Endothelial cell of umbilical vein (primary cell): Measurements from ENCODE around the gene AUTS2. TPM values are rescaled to one million over a fixed set of nuclear protein-coding genes. Genes with fewer than 3 reads are reported as not detected.

ENCODE experiments used
- BruUV-seq: library from RNA; stranded (reverse); fragments of 400-500 nt; replicated peaks from 2 replicates; lab custom pipeline; 2021; lab: Mats Ljungman, UMichigan
- CTCF ChIA-PET: fragments of 300-600, 350-600 bp; sonication (Branson Sonifier 250); formaldehyde crosslinking; loops from one replicate; lab custom pipeline; 2021; ENCODE audit warnings: antibody characterized with exemption, inconsistent platforms; lab: Charles Lee
- POLR2A ChIA-PET: fragments of 300-600, 350-600 bp; sonication (Branson Sonifier 250); formaldehyde crosslinking; loops from one replicate; lab custom pipeline; 2021; ENCODE audit warnings: antibody characterized with exemption, inconsistent platforms; lab: Charles Lee
- DNase-seq: peaks from one replicate; pipeline ENCODE4 v3.0.0-alpha.2; 2011; ENCODE audit warnings: low read depth, low spot score
- FAIRE-seq: peaks from 2 replicates; lab custom pipeline; 2011; peaks lifted over from hg19 to GRCh38; lab: Jason Lieb, UNC
- H2AFZ ChIP-seq: 2 replicates; pipeline ENCODE4 v1.6.0; 2012; ENCODE audit warnings: low read depth, low read length, control low read depth, inconsistent platforms
- H3K27ac ChIP-seq: 2 replicates; pipeline ENCODE4 v1.5.1; 2011; ENCODE audit warnings: low read depth, mild to moderate bottlenecking, control low read depth, low read length, moderate library complexity; ENCODE audit not compliant: insufficient read depth
- H3K27me3 ChIP-seq, 2 experiments: 2 replicates each; pipeline versions ENCODE4 v1.6.0 to v1.6.1; 2011; ENCODE audit warnings: low read length in 2 of 2, mixed read lengths in 1 of 2; ENCODE audit not compliant: control insufficient read depth in 2 of 2, insufficient read depth in 2 of 2
- H3K36me3 ChIP-seq, 2 experiments: 2 replicates in 1 of 2; 3 replicates in 1 of 2; pipeline ENCODE4 v1.5.1; 2011; ENCODE audit warnings: low read length in 2 of 2, mild to moderate bottlenecking in 1 of 2, moderate library complexity in 1 of 2; ENCODE audit not compliant: control insufficient read depth in 2 of 2, insufficient read depth in 2 of 2; ENCODE audit errors: extremely low read depth in 1 of 2
- H3K4me1 ChIP-seq: 3 replicates; pipeline ENCODE4 v1.5.1; 2011; ENCODE audit warnings: mild to moderate bottlenecking, low read length; ENCODE audit not compliant: control insufficient read depth, insufficient read depth; ENCODE audit errors: extremely low read depth
- H3K4me2 ChIP-seq: 2 replicates; pipeline ENCODE4 v1.6.1; 2011; ENCODE audit warnings: low read length, control low read depth, mixed read lengths; ENCODE audit not compliant: insufficient read depth
- H3K4me3 ChIP-seq, 3 experiments: fragments of 200-600 bp in 1 of 3; sonication (generic), shearing (Covaris generic) in 1 of 3; replicated peaks in 1 of 3; 2 replicates each; pipeline ENCODE4 v1.5.1; 2011 to 2016; ENCODE audit warnings: control low read depth in 3 of 3, low read length in 3 of 3, mild to moderate bottlenecking in 2 of 3, inconsistent platforms in 1 of 3, low read depth in 1 of 3, moderate library complexity in 1 of 3; ENCODE audit not compliant: insufficient read depth in 1 of 3
- H3K79me2 ChIP-seq: 2 replicates; pipeline ENCODE4 v1.6.0; 2012; ENCODE audit warnings: low read length, inconsistent platforms; ENCODE audit not compliant: control insufficient read depth, insufficient read depth
- H3K9ac ChIP-seq: replicated peaks from 2 replicates; pipeline ENCODE3; 2011; ENCODE audit warnings: low read length, control low read depth; ENCODE audit not compliant: insufficient read depth; ENCODE audit errors: extremely low read depth
- H3K9me1 ChIP-seq: replicated peaks from 3 replicates; pipeline ENCODE4 v1.6.0; 2011; ENCODE audit warnings: mild to moderate bottlenecking, low read length; ENCODE audit not compliant: control insufficient read depth, insufficient read depth; ENCODE audit errors: extremely low read depth
- H3K9me3 ChIP-seq: replicated peaks from 2 replicates; pipeline ENCODE4 v1.5.1; 2012; ENCODE audit warnings: low read length, inconsistent platforms; ENCODE audit not compliant: control insufficient read depth, insufficient read depth
- H4K20me1 ChIP-seq: replicated peaks from 2 replicates; pipeline ENCODE3; 2011; ENCODE audit warnings: mild to moderate bottlenecking, low read length; ENCODE audit not compliant: control insufficient read depth, insufficient read depth; ENCODE audit errors: extremely low read depth
- CTCF ChIP-seq, 2 donors: IDR thresholded peaks; 1 replicate in 1 of 2; 2 replicates in 1 of 2; pipeline ENCODE4 v1.5.1; 2011; ENCODE audit warnings: low read length in 2 of 2, mild to moderate bottlenecking in 2 of 2, moderate library complexity in 2 of 2, control low read depth in 1 of 2, inconsistent platforms in 1 of 2, low read depth in 1 of 2; ENCODE audit not compliant: insufficient read depth in 1 of 2; ENCODE audit errors: extremely low read depth in 1 of 2
- EZH2 ChIP-seq: IDR thresholded peaks from 2 replicates; pipeline ENCODE4 v1.6.1; 2012; ENCODE audit warnings: borderline replicate concordance, low read depth, mild to moderate bottlenecking, moderate library complexity, low read length, inconsistent platforms; ENCODE audit not compliant: severe bottlenecking
- FOS ChIP-seq: IDR thresholded peaks from 2 replicates; pipeline ENCODE4 v1.6.1; 2011; ENCODE audit warnings: mild to moderate bottlenecking, low read length, moderate library complexity, borderline replicate concordance; ENCODE audit not compliant: insufficient read depth
- GATA2 ChIP-seq: IDR thresholded peaks from 2 replicates; pipeline ENCODE4 v1.7.0; 2011; ENCODE audit warnings: low read depth, mild to moderate bottlenecking, moderate library complexity, mixed read lengths, low read length; ENCODE audit not compliant: insufficient read length, insufficient read depth
- JUN ChIP-seq: IDR thresholded peaks from 2 replicates; pipeline ENCODE4 v1.6.1; 2011; ENCODE audit warnings: borderline replicate concordance, low read depth; ENCODE audit not compliant: insufficient read length, insufficient read depth
- MYC ChIP-seq: IDR thresholded peaks from one replicate; pipeline ENCODE4 v1.6.1; 2011; ENCODE audit warnings: mild to moderate bottlenecking, low read depth, low read length
- POLR2A ChIP-seq: IDR thresholded peaks from 2 replicates; pipeline ENCODE4 v1.6.1; 2012; ENCODE audit warnings: low read depth, mild to moderate bottlenecking, control low read depth, low read length
- POLR2AphosphoS5 ChIP-seq: IDR thresholded peaks from 2 replicates; pipeline ENCODE4 v1.6.1; 2012; ENCODE audit warnings: low read depth, mild to moderate bottlenecking, control low read depth, low read length, moderate library complexity; ENCODE audit not compliant: insufficient read depth
- dilution Hi-C: fragments of 300-500 bp; cut with MboI; formaldehyde crosslinking; loops from one replicate; pipeline ENCODE4 v1.15.0; 2019; ENCODE audit warnings: low sequenced_read_pairs; ENCODE audit not compliant: extremely low pct_ligation_motif_present
- intact Hi-C: fragments of 100-400 bp; cut with micrococcal nuclease; formaldehyde crosslinking; loops from one replicate; pipeline ENCODE4 v1.10.0; 2022
- polyA plus RNA-seq, 4 experiments: library from polyadenylated mRNA; depleted of rRNA in 3 of 4; stranded (reverse) in 3 of 4; unstranded in 1 of 4; fragments of >200 nt; gene quantifications; 2 replicates each; pipeline versions ENCODE4 v1.2.1 to v1.2.3, GENCODE V29; 2011 to 2012; ENCODE audit warnings: missing spikeins in 1 of 4
- total RNA-seq: library from RNA; stranded (reverse); gene quantifications from 2 replicates; pipeline ENCODE4 v1.2.3, GENCODE V29; 2021
- TF ChIP-seq, protein P1 (sequence below): IDR thresholded peaks from 2 replicates; pipeline ENCODE4 v1.6.1; 2011; ENCODE audit not compliant: insufficient read depth, insufficient read length

The AUTS2 gene
- total and polyA plus RNA-seq, 2 donors (not counting 3 experiments of a cell fraction or from before 2014, with no cell fraction given), result 0.59 to 8.0 TPM

GRCh38 chr7:70477036-70478010, 879.0 kb downstream of the AUTS2 start:
- no peak overlapping the region for H3K27ac ChIP-seq
- no TSS peak for BruUV-seq
- H3K4me2 ChIP-seq, result no peak overlapping the region

More at GRCh38 chr7:70477036-70478010, 879.0 kb downstream of the AUTS2 start:
- ChIA-PET POLR2A (no interaction called here), CTCF (no interaction called here)
- Histone ChIP-seq H4K20me1 (no peaks in the 10 kb centered on the region), H3K9me3 (no peaks in the 10 kb centered on the region), H3K9ac (no peak overlapping the region), H3K27me3 (no peaks in the 10 kb centered on the region), H3K79me2 (no peaks in the 10 kb centered on the region), H3K9me1 (no peaks in the 10 kb centered on the region), H3K4me1 (no peaks in the 10 kb centered on the region), H3K4me3 (no peak overlapping the region), H2AFZ (no peak overlapping the region), H3K36me3 (no peaks in the 10 kb centered on the region)
- dilution Hi-C loops, result no loop called here
- intact Hi-C loops, result no loop called here
- TF ChIP-seq POLR2A (no peak), FOS (no peak), GATA2 (no peak), MYC (no peak), EZH2 (no peak), JUN (no peak), CTCF (IDR thresholded peaks at IDR 0.05; ENCODE audit: extremely low read depth in 1 of 2, insufficient read depth in 1 of 2, low read depth in 1 of 2, low read length in 2 of 2) (no peak), POLR2AphosphoS5 (no peak)
- TF ChIP-seq, protein P1, sequence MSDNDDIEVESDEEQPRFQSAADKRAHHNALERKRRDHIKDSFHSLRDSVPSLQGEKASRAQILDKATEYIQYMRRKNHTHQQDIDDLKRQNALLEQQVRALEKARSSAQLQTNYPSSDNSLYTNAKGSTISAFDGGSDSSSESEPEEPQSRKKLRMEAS, result no peak
- FAIRE-seq (no peak), DNase-seq (no peak)
